Thyroid gland (tissue), 4 donors: ENCODE results near the gene LTV1. TPM values are rescaled to one million over a fixed set of nuclear protein-coding genes. Genes with fewer than 3 reads are reported as not detected.
"Not testable (repeated sequence)": the region's sequence is repeated elsewhere in the genome, so short reads cannot be mapped to it uniquely, and the experiment has no call there.

ENCODE experiments used
- DNase-seq, 2 donors: peaks; one replicate each; pipeline ENCODE4 v3.0.0-alpha.2; 2019
- H3K27ac ChIP-seq, 3 donors: fragments of 200-600 bp; sonication (generic); 1 replicate in 2 of 3; 2 replicates in 1 of 3; pipeline ENCODE4 v1.5.1; 2016 to 2019; ENCODE audit warnings: mild to moderate bottlenecking in 1 of 3, moderate library complexity in 1 of 3
- H3K27me3 ChIP-seq: fragments of 200-600 bp; sonication (generic); one replicate; pipeline ENCODE4 v1.5.1; 2019
- H3K36me3 ChIP-seq, 2 donors: fragments of 200-600 bp; sonication (generic); one replicate each; pipeline ENCODE4 v1.5.1; 2016 to 2019
- H3K4me1 ChIP-seq, 2 donors: fragments of 200-600 bp; sonication (generic); one replicate each; pipeline ENCODE4 v1.5.1; 2017 to 2019
- H3K4me3 ChIP-seq, 3 donors: fragments of 200-600 bp; sonication (generic); replicated peaks in 1 of 3; 1 replicate in 2 of 3; 2 replicates in 1 of 3; pipeline ENCODE4 v1.5.1; 2016; ENCODE audit warnings: mild to moderate bottlenecking in 1 of 3
- H3K9me3 ChIP-seq: fragments of 200-600 bp; sonication (generic); one replicate; pipeline ENCODE4 v1.5.1; 2017
- POLR2A ChIP-seq, 2 donors: fragments of 450-650 bp; IDR thresholded peaks; one replicate each; pipeline ENCODE4 v1.6.1; 2017; ENCODE audit warnings: antibody characterized with exemption in 2 of 2, mild to moderate bottlenecking in 2 of 2, moderate library complexity in 1 of 2
- WGBS, 2 donors: methylation state at CpG; one replicate each; pipeline ENCODE4 v1.1.5; 2017; 5-methylcytosine and 5-hydroxymethylcytosine counted together
- intact Hi-C: fragments of 100-400 bp; cut with DNase I; formaldehyde crosslinking; loops from one replicate; pipeline ENCODE4 v1.15.1; 2023
- total RNA-seq, 4 donors: library from RNA; depleted of rRNA; stranded (reverse); fragments of >200 nt; gene quantifications; one replicate each; pipeline ENCODE4 v1.2.3, GENCODE V29; 2016
- TF ChIP-seq, protein P1 (sequence below), 6 experiments: fragments of 200-600 bp in 3 of 6; fragments of 450-650 bp in 3 of 6; sonication (generic) in 3 of 6; IDR thresholded peaks; one replicate each; pipeline ENCODE4 v1.5.1; 2016 to 2019; ENCODE audit warnings: antibody characterized with exemption in 6 of 6, mild to moderate bottlenecking in 2 of 6, inconsistent platforms in 1 of 6, moderate library complexity in 1 of 6

Gene LTV1
- total RNA-seq, 4 donors from 2014 or later, result 10.8 to 15.7 (median 13.6) TPM

DNA sequence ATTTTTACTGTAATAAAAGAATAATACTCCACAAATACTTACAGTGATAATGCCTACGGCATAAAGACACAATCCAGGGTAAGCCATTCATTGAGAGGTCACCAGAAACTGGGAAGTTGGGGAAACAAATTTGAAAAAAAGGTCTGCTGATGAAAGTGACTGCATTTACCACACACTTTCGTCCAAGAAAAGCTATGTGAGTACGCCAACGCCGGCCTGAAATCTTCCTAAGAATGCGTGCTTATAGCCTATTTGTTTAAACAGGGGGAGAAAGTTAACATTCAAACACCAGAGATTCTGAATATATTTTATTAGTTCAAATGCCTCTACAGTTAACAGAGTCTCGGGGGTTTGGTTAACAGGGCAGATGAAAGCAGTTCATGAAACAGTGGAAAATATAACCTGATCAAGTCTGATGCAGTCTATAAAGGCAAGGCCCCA lies 657 bp upstream of the LTV1 start:
- Histone ChIP-seq H3K4me3 (peak overlapping the region; percentile 56 to 90 (median 86)), H3K4me1 (peaks cover 6 to 7% of the 10 kb centered on the region in 2 donors), H3K36me3 (peaks cover 4 to 25% of the 10 kb centered on the region in 2 donors), H3K27me3 (no peaks in the 10 kb centered on the region), H3K9me3 (no peaks in the 10 kb centered on the region), H3K27ac (peak overlapping the region; percentile 92 to 97 (median 95))
- intact Hi-C loops, result loop anchor here (10.0 kb wide), 2 partner anchors 168 to 258 kb away; partner anchors contain the start of gene PHACTR2
- TF ChIP-seq, protein P1, sequence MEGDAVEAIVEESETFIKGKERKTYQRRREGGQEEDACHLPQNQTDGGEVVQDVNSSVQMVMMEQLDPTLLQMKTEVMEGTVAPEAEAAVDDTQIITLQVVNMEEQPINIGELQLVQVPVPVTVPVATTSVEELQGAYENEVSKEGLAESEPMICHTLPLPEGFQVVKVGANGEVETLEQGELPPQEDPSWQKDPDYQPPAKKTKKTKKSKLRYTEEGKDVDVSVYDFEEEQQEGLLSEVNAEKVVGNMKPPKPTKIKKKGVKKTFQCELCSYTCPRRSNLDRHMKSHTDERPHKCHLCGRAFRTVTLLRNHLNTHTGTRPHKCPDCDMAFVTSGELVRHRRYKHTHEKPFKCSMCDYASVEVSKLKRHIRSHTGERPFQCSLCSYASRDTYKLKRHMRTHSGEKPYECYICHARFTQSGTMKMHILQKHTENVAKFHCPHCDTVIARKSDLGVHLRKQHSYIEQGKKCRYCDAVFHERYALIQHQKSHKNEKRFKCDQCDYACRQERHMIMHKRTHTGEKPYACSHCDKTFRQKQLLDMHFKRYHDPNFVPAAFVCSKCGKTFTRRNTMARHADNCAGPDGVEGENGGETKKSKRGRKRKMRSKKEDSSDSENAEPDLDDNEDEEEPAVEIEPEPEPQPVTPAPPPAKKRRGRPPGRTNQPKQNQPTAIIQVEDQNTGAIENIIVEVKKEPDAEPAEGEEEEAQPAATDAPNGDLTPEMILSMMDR (IDR thresholded peaks at IDR 0.05), result no peak
- no peak for TF ChIP-seq POLR2A (IDR thresholded peaks at IDR 0.05)
- DNase-seq, result peak in 1 of 2 donors; percentile 14
- WGBS, 2 donors, result 22% methylated on average over 7 of the region's 7 CpGs

DNA sequence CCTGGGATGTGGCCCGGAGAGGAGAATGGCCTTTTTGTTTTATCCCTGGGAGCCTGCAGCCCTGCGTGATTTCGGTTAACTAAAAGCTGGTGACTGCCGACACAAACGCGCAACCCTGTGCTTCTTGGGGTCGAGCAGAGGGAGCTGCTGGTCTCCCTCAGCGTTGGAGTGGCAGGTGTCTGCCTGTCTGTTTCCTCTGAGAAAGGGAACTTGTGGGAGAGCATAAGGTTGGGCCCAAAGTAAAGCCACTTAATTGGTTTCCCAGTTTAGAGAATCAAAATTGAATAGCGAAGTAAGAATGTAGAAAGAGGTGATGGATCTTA lies 500 bp downstream of the LTV1 start:
- no peak for DNase-seq
- intact Hi-C loops, result loop anchor here (10.0 kb wide), 2 partner anchors 169 to 259 kb away; partner anchors contain the start of gene PHACTR2
- no peak for TF ChIP-seq POLR2A (IDR thresholded peaks at IDR 0.05)
- TF ChIP-seq, protein P1 (IDR thresholded peaks at IDR 0.05), result no peak
- peak overlapping the region; percentile 56 to 90 (median 86) for H3K4me3 ChIP-seq
- 2 to 3% methylated on average over 8 to 9 of the region's 9 CpGs for WGBS, 2 donors
- H3K9me3 ChIP-seq, result no peaks in the 10 kb centered on the region
- H3K27me3 ChIP-seq, result no peaks in the 10 kb centered on the region
- H3K4me1 ChIP-seq, result peaks cover 6 to 7% of the 10 kb centered on the region in 2 donors
- H3K27ac ChIP-seq, result peak overlapping the region in 2 of 3 donors; percentile 92 to 97
- H3K36me3 ChIP-seq, result peaks cover 4 to 29% of the 10 kb centered on the region in 2 donors

DNA sequence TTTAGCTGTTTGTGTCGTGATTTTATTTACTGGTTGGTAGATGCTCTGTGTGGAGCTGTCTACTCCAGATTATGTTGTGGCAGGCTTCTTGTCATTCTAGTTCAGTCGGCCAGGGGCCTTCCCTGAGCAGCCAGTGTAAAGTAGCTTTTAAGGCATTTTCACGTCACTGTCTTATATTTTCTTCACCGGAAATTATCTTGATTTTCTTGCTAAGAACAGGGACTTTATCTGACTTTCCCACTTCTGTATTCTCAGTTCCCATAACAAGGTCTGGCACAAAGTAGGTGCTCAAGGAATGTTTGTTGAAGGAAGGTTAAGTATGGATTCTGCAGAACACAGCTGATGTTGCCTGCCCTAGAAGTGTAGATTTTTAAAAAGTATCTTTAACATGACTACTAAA lies 868 bp downstream of the LTV1 start:
- H3K4me1 ChIP-seq, result peaks cover 6 to 7% of the 10 kb centered on the region in 2 donors
- peaks cover 4 to 32% of the 10 kb centered on the region in 2 donors for H3K36me3 ChIP-seq
- no peaks in the 10 kb centered on the region for H3K27me3 ChIP-seq
- no peak for DNase-seq
- 12 to 26% methylated on average over 4 of the region's 4 CpGs for WGBS, 2 donors
- peak overlapping the region; percentile 56 to 90 (median 86) for H3K4me3 ChIP-seq
- no peaks in the 10 kb centered on the region for H3K9me3 ChIP-seq
- no peak for TF ChIP-seq POLR2A (IDR thresholded peaks at IDR 0.05)
- TF ChIP-seq, protein P1 (IDR thresholded peaks at IDR 0.05), result no peak
- intact Hi-C loops, result loop anchor here (10.0 kb wide), 2 partner anchors 169 to 259 kb away; partner anchors contain the start of gene PHACTR2
- peak overlapping the region in 1 of 3 donors; percentile 97 for H3K27ac ChIP-seq

DNA sequence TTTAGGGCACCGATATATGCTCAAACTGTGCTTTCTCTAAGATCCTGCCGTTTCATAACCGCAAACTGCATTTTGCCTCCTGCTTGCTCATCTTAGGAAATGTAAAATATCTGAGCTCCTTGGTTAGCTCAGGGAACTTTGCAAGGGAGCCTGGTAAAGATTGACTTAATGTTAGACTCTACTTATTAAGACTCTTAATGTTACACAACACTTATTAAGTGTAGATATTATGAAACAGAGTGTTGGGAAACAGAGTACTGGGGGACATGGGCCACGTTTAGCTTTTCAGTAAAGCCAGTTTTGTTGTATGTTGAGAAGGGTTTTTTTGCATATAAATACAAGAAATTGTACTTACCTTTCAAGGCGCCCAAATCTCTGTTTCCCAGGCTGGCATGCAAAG lies 1.9 kb downstream of the LTV1 start:
- WGBS, 2 donors, result 84 to 92% methylated on average over 5 of the region's 5 CpGs
- no peak overlapping the region for H3K4me3 ChIP-seq
- H3K4me1 ChIP-seq, result peaks cover 6 to 7% of the 10 kb centered on the region in 2 donors
- TF ChIP-seq POLR2A (IDR thresholded peaks at IDR 0.05), result no peak
- TF ChIP-seq, protein P1 (IDR thresholded peaks at IDR 0.05), result no peak
- no peaks in the 10 kb centered on the region for H3K9me3 ChIP-seq
- DNase-seq, result no peak
- H3K36me3 ChIP-seq, result peaks cover 10 to 41% of the 10 kb centered on the region in 2 donors
- no peak overlapping the region for H3K27ac ChIP-seq
- H3K27me3 ChIP-seq, result no peaks in the 10 kb centered on the region
- intact Hi-C loops, result loop anchor here (10.0 kb wide), 2 partner anchors 170 to 260 kb away; partner anchors contain the start of gene PHACTR2

DNA sequence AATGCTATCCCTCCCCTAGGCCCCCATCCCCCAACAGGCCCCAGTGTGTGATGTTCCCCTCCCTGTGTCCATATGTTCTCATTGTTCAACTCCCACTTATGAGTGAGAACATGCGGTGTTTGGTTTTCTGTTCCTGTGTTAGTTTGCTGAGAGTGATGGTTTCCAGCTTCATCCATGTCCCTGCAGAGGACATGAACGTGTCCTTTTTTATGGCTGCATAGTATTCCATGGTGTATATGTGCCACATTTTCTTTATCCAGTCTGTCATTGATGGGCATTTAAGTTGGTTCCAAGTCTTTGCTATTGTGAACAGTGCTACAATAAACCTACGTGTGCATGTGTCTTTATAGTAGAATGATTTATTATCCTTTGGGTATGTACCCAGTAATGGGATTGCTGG lies 8.6 kb downstream of the LTV1 start:
- H3K27me3 ChIP-seq, H3K4me1 ChIP-seq, H3K4me3 ChIP-seq, intact Hi-C loops, H3K9me3 ChIP-seq, H3K27ac ChIP-seq, DNase-seq: not testable (repeated sequence)
- peaks cover 31 to 61% of the 10 kb centered on the region in 2 donors for H3K36me3 ChIP-seq
- WGBS, 2 donors, result 98 to 100% methylated on average over 3 of the region's 3 CpGs

DNA sequence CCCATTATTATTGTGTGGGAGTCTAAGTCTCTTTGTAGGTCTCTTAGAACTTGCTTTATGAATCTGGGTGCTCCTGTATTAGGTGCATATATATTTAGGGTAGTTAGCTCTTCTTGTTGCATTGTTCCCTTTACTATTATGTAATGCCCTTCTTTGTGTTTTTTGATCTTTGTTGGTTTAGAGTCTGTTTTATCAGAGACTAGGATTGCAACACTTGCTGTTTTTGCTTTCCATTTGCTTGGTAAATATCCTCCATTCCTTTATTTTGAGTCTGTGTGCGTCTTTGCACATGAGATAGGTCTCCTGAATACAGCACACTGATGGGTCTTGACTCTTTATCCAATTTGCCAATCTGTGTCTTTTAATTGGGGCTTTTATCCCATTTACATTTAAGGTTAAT lies 11.9 kb downstream of the LTV1 start:
- H3K27me3 ChIP-seq, H3K27ac ChIP-seq, intact Hi-C loops, H3K4me1 ChIP-seq, H3K4me3 ChIP-seq, H3K9me3 ChIP-seq, DNase-seq: not testable (repeated sequence)
- 98 to 100% methylated on average over 1 of the region's 1 CpG for WGBS, 2 donors
- peaks cover 46 to 71% of the 10 kb centered on the region in 2 donors for H3K36me3 ChIP-seq

DNA sequence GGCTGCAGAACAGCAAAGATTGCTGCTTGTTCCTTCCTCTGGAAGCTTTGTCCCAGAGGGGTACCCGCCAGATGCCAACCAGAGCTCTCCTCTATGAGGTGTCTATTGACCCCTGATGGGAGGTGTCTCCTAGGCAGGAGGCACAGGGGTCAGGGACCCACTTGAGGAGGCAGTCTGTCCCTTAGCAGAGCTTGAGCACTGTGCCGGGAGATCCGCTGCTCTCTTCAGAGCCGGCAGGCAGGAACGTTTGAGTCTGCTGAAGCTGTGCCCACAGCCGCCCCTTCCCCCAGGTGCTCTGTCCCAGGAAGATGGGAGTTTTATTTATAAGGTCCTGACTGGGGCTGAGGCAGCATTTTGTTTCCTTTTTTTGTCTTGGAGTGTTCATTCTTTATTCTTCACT lies 13.6 kb downstream of the LTV1 start:
- H3K27ac ChIP-seq, H3K27me3 ChIP-seq, intact Hi-C loops, H3K9me3 ChIP-seq, DNase-seq, H3K4me1 ChIP-seq, H3K4me3 ChIP-seq: not testable (repeated sequence)
- WGBS, 2 donors, result 96 to 99% methylated on average over 6 of the region's 6 CpGs
- H3K36me3 ChIP-seq, result peaks cover 45 to 69% of the 10 kb centered on the region in 2 donors
